Kidney epithelial cell (primary cell): ENCODE data around the gene MROH7. TPM values are rescaled to one million over a fixed set of nuclear protein-coding genes. Genes with fewer than 3 reads are reported as not detected.

Experiments
- DNase-seq: peaks from one replicate; pipeline ENCODE4 v3.0.0-alpha.2; 2010; ENCODE audit warnings: low read depth
- H3K27me3 ChIP-seq: 2 replicates; pipeline ENCODE4 v1.6.0; 2011; ENCODE audit warnings: low read length; ENCODE audit not compliant: control insufficient read depth, insufficient read depth
- H3K36me3 ChIP-seq: 2 replicates; pipeline ENCODE4 v1.5.1; 2011; ENCODE audit warnings: low read length; ENCODE audit not compliant: control insufficient read depth, insufficient read depth
- H3K4me3 ChIP-seq: 2 replicates; pipeline ENCODE4 v1.5.1; 2011; ENCODE audit warnings: low read depth, mild to moderate bottlenecking, control low read depth, low read length
- CTCF ChIP-seq: IDR thresholded peaks from 2 replicates; pipeline ENCODE4 v1.5.1; 2011; ENCODE audit warnings: mild to moderate bottlenecking, moderate library complexity, low read length, control low read depth, inconsistent platforms; ENCODE audit not compliant: insufficient read depth, poor library complexity, severe bottlenecking
- total RNA-seq: library from RNA; depleted of rRNA; stranded (reverse); fragments of >200 nt; gene quantifications from 2 replicates; pipeline ENCODE4 v1.2.3, GENCODE V29; 2015

Gene MROH7
- total RNA-seq, 1 donor from 2014 or later, result not detected

GRCh38 chr1:54723985-54724384, 82.4 kb downstream of the MROH7 start:
- TF ChIP-seq CTCF, result no peak
- Histone ChIP-seq H3K4me3 (no peak overlapping the region), H3K36me3 (no peaks in the 10 kb centered on the region), H3K27me3 (no peaks in the 10 kb centered on the region)
- DNase-seq, result no peak

- no peaks in the 10 kb centered on the region for H3K27me3 ChIP-seq
- no peak overlapping the region for H3K4me3 ChIP-seq
- DNase-seq, result no peak
- no peak for TF ChIP-seq CTCF
- no peaks in the 10 kb centered on the region for H3K36me3 ChIP-seq
These were observed 83.2 kb downstream of the MROH7 start for GRCh38 chr1:54724771-54725170.

DNA sequence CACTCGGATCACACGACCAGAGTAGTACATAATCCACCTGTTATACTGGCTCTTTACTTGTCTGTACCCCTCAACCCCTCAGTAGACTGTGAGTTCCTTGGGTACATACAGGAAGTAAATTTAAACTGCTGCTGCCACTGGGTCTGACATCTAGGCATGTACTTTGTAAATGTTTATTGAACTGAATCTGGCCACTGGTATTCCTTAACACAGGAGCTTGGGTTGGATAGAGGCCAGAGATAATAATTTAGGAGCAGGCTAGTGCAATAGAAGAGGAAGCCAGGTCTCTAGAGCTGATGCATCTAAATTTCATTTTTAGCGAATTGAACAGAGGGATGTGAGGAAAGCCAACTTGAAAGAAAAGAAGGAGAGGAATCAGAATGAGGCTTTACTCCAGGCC, 86.4 kb downstream of the MROH7 start:
- peaks cover 2% of the 10 kb centered on the region for H3K36me3 ChIP-seq
- DNase-seq, result no peak
- no peak for TF ChIP-seq CTCF
- no peaks in the 10 kb centered on the region for H3K27me3 ChIP-seq
- no peak overlapping the region for H3K4me3 ChIP-seq

DNA sequence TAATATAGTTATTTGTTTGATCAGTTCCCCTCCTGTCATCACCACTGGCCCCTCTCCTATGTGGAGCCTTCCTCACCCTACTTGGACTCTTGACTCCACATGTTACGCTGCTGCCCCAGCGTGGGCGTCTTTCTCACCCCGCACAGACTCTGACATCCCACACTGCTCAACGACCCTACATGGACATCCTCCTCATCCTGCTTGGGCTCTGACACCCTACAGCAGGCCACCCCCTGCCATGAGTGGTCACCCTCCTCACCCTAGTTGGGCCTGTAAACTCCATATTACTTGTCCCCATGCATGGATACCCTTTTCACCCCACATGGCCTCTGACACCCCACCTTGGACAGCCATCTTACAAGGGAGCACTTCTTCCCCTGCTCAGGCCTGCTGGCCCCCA, 95.1 kb downstream of the MROH7 start:
- no peak overlapping the region for H3K4me3 ChIP-seq
- TF ChIP-seq CTCF, result no peak
- DNase-seq, result no peak
- H3K27me3 ChIP-seq, result no peaks in the 10 kb centered on the region
- peaks cover 2% of the 10 kb centered on the region for H3K36me3 ChIP-seq

GRCh38 chr1:54738244-54738643, 96.7 kb downstream of the MROH7 start:
- H3K36me3 ChIP-seq, result peaks cover 2% of the 10 kb centered on the region
- no peak for DNase-seq
- TF ChIP-seq CTCF, result no peak

DNA sequence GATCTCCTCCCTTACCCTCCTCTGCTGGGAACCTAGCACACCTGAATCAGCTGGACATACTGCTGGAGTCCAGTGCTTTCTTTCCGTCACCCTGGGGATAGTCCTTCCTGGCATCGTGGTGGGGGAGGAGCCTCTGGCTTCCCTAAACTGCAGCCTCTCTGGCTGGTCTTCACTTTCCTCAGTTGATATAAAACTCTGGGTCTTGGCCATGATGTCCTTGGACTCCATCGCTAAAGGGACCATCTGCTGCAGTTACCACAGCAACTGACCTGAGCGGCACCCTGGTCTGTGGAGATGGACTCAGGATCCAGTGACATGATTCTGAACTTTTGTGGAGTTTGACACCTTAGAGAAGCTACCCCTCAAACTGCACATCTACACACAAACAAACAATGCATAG, 99.9 kb downstream of the MROH7 start:
- DNase-seq, result no peak
- Histone ChIP-seq H3K27me3 (no peaks in the 10 kb centered on the region), H3K4me3 (no peak overlapping the region), H3K36me3 (peaks cover 2% of the 10 kb centered on the region)
- TF ChIP-seq CTCF, result no peak

More at GRCh38 chr1:54738244-54738643, 96.7 kb downstream of the MROH7 start:
- H3K4me3 ChIP-seq, result no peak overlapping the region
- no peaks in the 10 kb centered on the region for H3K27me3 ChIP-seq
